HG03575 (cell line): ENCODE results near the gene SLC22A9.
"Not testable (repeated sequence)": the region's sequence is repeated elsewhere in the genome, so short reads cannot be mapped to it uniquely, and the experiment has no call there.

Experiments
- ATAC-seq: cut with Tn5 transposase; IDR thresholded peaks from one replicate; pipeline ENCODE4 v1.9.1; 2021; ENCODE audit not compliant: unreplicated experiment, insufficient number of reproducible peaks, low FRiP score; ENCODE audit errors: extremely low read depth

The SLC22A9 gene

GRCh38 chr11:63435831-63436230 lies 66.2 kb downstream of the SLC22A9 start:
- not testable (repeated sequence) for ATAC-seq

DNA sequence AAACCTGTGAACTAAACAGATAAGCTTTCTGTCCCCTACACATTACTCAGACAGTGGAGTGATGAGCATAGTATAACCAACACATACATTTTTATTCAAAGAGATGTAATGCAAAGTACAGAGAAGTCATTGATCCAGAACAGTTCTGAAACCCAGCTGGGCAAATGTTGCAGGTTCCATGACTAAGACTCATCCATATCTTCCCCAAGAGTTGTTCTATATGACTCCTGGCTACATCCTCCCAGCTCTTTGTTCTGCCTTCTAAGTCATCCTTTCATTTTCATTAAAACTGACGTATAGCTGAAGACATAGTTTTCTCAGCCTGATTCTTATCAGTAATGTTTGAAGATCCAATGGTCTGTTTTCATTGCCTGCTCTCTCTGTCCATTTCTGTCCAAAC lies 74.1 kb downstream of the SLC22A9 start:
- ATAC-seq = no peak

- ATAC-seq = no peak
Measured at GRCh38 chr11:63444160-63444559, 74.6 kb downstream of the SLC22A9 start.

DNA sequence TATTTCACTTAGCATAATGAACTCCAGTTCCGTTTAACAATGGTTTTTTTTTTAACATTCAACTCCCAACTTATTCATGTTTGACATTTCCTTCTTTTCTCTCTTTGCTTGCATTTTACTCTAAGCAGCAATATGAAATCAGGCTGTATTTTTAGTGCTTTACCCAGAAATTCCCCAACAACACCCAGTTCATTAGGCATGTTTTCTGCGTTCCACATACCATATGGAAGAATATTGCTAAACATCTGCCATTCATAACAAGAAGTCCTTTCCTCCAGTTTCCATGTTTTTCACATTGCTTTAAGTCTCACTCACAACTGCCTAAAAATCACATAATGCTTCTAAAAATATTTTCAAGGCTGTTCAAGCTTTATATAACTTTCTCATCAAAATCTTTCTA lies 75.5 kb downstream of the SLC22A9 start:
- no peak for ATAC-seq

GRCh38 chr11:63445720-63446119 lies 76.1 kb downstream of the SLC22A9 start:
- no peak for ATAC-seq

- ATAC-seq = no peak
Measured at GRCh38 chr11:63448646-63449045, 79.1 kb downstream of the SLC22A9 start.

- ATAC-seq = no peak
Measured at GRCh38 chr11:63459586-63459985, 90.0 kb downstream of the SLC22A9 start.
